ENCODE data around the gene ZSCAN22.

The ZSCAN22 gene

DNA sequence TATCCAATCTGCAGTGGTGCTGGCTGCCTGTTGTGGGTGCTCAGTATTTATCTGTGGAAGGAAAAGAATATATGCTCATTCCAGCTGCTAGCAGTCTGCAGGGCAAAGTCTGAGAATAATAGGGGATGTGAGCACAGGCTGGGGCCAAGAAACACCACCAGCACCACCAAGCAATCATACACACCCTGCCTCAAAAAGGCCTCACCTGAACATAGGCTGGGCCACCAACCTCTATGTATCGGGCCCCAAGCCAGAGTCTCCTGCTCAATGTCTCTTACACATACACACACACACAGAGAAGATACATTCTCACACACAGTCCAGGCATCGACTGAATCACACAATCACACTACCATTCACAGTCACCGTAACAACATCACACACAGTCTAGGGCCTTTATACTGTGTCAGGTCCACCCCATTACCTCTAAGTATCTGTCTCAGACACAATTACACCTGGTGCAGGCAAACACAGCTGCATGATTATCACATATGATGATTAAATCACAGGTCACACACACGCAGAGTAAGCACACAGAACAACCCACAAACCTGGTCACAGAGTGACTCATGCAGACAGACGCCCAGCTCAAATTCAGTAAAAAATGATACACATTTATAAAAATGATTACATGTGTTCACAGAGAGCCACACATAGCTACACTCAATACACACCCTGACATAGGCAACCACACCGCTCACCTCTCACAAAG lies 1.3 kb upstream of the ZSCAN22 start:
- Mint-ChIP-seq H3K4me1 (peaks cover 4% of the 10 kb centered on the region), H3K27me3 (ENCODE audit: low read depth) (no peaks in the 10 kb centered on the region), H3K27ac (no peak overlapping the region), H3K4me3 (no peak overlapping the region), H3K9me3 (no peaks in the 10 kb centered on the region), H3K36me3 (ENCODE audit: low read depth) (no peaks in the 10 kb centered on the region)
- TF ChIP-seq, protein P1, sequence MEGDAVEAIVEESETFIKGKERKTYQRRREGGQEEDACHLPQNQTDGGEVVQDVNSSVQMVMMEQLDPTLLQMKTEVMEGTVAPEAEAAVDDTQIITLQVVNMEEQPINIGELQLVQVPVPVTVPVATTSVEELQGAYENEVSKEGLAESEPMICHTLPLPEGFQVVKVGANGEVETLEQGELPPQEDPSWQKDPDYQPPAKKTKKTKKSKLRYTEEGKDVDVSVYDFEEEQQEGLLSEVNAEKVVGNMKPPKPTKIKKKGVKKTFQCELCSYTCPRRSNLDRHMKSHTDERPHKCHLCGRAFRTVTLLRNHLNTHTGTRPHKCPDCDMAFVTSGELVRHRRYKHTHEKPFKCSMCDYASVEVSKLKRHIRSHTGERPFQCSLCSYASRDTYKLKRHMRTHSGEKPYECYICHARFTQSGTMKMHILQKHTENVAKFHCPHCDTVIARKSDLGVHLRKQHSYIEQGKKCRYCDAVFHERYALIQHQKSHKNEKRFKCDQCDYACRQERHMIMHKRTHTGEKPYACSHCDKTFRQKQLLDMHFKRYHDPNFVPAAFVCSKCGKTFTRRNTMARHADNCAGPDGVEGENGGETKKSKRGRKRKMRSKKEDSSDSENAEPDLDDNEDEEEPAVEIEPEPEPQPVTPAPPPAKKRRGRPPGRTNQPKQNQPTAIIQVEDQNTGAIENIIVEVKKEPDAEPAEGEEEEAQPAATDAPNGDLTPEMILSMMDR (IDR thresholded peaks at IDR 0.05; ENCODE audit: unreplicated experiment in 3 of 3): no peak

DNA sequence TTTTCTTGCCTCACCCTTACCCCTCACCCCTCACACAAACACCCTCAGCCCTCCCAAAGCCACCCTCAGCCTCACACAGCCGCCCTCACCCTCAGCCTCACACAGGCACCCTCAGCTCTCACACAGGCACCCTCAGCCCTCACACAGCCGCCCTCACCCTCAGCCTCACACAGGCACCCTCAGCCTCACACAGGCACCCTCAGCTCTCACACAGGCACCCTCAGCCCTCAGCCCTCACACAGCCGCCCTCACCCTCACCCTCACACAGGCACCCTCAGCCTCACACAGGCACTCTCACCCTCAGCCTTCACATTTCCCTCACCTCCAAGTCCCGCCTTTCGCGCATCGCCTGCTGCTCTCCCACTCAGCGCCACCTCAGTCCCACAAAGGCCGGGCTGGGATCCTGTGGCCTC lies 287 bp upstream of the ZSCAN22 start:
- peaks cover 9% of the 10 kb centered on the region for H3K4me1 Mint-ChIP-seq
- TF ChIP-seq, protein P1 (IDR thresholded peaks at IDR 0.05; ENCODE audit: unreplicated experiment in 3 of 3): no peak
- H3K27me3 Mint-ChIP-seq (ENCODE audit: low read depth): no peaks in the 10 kb centered on the region
- no peak overlapping the region for H3K4me3 Mint-ChIP-seq
- no peaks in the 10 kb centered on the region for H3K36me3 Mint-ChIP-seq (ENCODE audit: low read depth)
- no peak overlapping the region for H3K27ac Mint-ChIP-seq
- no peaks in the 10 kb centered on the region for H3K9me3 Mint-ChIP-seq

DNA sequence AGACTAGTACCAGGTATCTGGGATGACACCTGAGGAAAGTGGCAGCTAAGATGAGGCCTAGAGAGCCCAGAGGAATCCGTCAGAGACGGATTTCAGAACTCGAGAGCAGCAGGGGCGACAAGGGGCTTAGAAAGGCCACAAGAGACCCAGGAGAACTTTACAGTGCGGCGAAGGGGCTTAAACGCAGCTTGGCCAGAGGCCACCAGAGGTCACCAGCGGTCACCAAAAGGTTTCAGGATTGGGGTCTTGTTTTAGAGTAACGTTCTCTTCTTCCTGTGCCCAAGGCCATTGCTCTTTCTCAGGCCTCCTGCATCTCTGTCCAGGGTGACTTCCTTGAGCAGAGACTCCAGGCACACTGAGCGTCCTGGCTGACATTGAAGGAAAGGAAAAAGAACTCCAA lies 2.2 kb downstream of the ZSCAN22 start:
- Mint-ChIP-seq H3K27me3 (ENCODE audit: low read depth) (no peaks in the 10 kb centered on the region), H3K27ac (no peak overlapping the region), H3K9me3 (no peaks in the 10 kb centered on the region), H3K36me3 (ENCODE audit: low read depth) (no peaks in the 10 kb centered on the region), H3K4me1 (peaks cover 9% of the 10 kb centered on the region), H3K4me3 (peak overlapping the region in 2 of 3 experiments; percentile 2 to 10)
- TF ChIP-seq, protein P1 (IDR thresholded peaks at IDR 0.05; ENCODE audit: unreplicated experiment in 3 of 3): no peak

DNA sequence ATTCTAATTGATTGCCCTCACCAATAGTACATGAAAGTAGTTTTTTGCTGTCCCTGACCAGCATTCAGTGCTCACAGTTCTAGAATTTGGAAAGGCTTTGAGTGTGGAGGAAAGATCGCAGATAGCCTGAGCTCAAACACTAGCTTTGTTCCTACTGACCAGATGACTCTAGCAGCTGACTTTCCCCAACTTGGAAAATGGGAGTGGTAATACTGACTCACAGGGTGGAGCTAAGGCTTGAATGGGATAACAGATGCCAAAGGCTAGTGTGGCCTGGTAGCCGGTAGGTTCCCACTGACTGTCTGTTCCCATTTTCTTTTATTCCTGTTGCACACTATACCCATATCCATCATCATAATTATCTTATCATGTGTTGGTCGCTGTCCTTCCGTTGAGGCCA lies 3.7 kb downstream of the ZSCAN22 start:
- Mint-ChIP-seq H3K4me3 (peak overlapping the region; percentile 7 to 77 (median 22)), H3K9me3 (no peaks in the 10 kb centered on the region), H3K27me3 (ENCODE audit: low read depth) (no peaks in the 10 kb centered on the region), H3K27ac (peak overlapping the region in 2 of 3 experiments; percentile 34 to 41), H3K36me3 (ENCODE audit: low read depth) (peaks cover 7% of the 10 kb centered on the region), H3K4me1 (peaks cover 9% of the 10 kb centered on the region)
- TF ChIP-seq, protein P1 (IDR thresholded peaks at IDR 0.05; ENCODE audit: unreplicated experiment in 3 of 3): no peak

DNA sequence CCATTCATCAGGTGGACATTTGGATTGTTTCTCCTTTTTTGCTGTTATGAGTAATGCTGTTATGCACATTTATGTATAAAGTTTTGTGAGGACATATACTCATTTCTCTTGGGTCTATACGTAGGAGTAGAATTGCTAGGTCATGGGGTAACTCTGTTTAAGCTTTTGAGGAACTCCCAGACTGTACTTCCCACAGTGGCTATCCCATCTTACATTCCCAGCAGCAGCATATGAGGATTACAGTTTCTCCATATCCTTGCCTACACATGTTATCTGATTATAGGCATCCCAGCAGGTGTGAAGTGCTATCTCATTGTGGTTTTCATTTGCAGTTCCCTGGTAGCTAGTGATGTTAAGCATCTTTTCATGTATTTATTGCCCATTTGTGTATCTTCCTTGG lies 5.9 kb downstream of the ZSCAN22 start:
- peaks cover 9% of the 10 kb centered on the region for H3K4me1 Mint-ChIP-seq

More for the DNA sequence above, 5.9 kb downstream of the ZSCAN22 start:
- Mint-ChIP-seq H3K27me3 (ENCODE audit: low read depth) (no peaks in the 10 kb centered on the region), H3K4me3 (no peak overlapping the region), H3K27ac (no peak overlapping the region), H3K36me3 (ENCODE audit: low read depth) (peaks cover 17% of the 10 kb centered on the region), H3K9me3 (no peaks in the 10 kb centered on the region)
- TF ChIP-seq, protein P1 (IDR thresholded peaks at IDR 0.05; ENCODE audit: unreplicated experiment in 3 of 3): no peak

Data from nephron (organoid).